Colon (tissue), 2 donors: ENCODE results near the gene SHOX.
"Not testable (repeated sequence)": the region's sequence is repeated elsewhere in the genome, so short reads cannot be mapped to it uniquely, and the experiment has no call there.

Experiments used
- FAIRE-seq: peaks from 2 replicates; lab custom pipeline; 2012; peaks lifted over from hg19 to GRCh38; lab: Jason Lieb, UNC
- donor health status: control.
- donor health status: control.

SHOX gene

DNA sequence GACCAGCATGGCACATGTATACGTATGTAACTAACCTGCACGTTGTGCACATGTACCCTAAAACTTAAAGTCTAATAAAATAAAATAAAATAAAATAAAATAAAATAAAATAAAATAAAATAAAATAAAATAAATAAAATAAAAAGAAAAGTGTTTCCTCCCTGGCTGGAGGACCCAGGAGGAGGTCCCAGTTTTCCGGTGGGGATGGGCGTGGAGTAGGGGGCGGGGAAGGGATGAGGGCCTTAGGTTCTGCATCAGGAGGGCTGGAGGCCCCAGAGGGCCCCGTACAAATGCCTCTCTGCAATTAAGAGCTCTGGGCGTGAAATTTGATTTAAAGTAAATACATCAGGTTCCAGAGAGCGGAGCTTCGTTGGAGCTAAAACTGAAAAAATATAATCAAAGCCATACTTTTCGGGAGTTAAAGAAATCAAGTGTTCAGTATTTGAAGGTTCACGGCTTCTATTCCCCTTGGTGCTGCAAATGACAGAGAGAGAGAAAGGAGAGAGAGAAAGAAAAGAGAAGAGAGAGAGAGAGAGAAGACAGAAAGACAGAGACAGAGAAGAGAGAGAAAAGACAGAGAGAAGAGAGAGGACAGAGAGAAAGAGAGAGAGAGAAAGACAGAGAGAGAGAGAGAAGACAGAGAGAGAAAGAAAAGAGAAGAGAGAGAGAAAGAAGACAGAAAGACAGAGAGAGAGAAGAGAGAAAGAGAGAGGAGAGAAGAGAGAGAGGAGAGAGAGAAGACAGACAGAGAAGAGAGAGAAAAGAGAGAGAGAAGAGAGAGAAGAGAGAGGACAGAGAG lies 8.7 kb upstream of the SHOX start:
- no peak for FAIRE-seq

DNA sequence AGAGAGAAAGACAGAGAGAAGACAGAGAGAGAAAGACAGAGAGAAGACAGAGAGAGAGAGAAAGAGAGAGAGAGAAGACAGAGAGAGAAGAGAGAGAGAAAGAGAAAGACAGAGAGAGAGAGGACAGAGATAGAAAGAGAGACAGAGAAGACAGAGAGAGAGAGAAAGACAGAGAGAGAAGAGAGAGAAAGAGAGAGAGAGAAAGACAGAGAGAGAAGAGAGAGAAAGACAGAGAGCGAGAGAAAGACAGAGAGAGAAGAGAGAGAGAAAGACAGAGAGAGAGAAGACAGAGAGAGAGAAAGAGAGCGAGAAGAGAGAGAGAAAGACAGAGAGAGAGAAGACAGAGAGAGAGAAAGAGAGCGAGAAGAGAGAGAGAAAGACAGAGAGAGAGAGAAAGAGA lies 7.8 kb upstream of the SHOX start:
- FAIRE-seq: not testable (repeated sequence)

DNA sequence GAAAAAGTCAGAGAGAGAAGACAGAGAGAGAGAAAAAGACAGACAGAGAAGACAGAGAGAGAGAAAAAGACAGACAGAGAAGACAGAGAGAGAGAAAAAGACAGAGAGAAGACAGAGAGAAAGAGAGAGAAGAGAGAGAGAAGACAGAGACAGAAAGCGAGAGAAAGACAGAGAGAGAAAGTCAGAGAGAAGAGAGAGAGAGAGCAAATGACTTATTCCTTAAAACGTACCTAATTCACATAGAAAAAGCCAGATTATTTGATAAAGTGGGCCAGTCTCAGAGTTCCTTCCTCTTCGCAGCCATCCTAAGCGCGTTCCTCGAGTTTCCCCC lies 7.4 kb upstream of the SHOX start:
- no peak for FAIRE-seq

- FAIRE-seq: no peak
These were observed 6.8 kb upstream of the SHOX start for GRCh38 chrX:623599-624315.

GRCh38 chrX:625137-625691 lies 5.4 kb upstream of the SHOX start:
- no peak for FAIRE-seq

GRCh38 chrX:626047-626446 lies 4.5 kb upstream of the SHOX start:
- FAIRE-seq: not testable (repeated sequence)

DNA sequence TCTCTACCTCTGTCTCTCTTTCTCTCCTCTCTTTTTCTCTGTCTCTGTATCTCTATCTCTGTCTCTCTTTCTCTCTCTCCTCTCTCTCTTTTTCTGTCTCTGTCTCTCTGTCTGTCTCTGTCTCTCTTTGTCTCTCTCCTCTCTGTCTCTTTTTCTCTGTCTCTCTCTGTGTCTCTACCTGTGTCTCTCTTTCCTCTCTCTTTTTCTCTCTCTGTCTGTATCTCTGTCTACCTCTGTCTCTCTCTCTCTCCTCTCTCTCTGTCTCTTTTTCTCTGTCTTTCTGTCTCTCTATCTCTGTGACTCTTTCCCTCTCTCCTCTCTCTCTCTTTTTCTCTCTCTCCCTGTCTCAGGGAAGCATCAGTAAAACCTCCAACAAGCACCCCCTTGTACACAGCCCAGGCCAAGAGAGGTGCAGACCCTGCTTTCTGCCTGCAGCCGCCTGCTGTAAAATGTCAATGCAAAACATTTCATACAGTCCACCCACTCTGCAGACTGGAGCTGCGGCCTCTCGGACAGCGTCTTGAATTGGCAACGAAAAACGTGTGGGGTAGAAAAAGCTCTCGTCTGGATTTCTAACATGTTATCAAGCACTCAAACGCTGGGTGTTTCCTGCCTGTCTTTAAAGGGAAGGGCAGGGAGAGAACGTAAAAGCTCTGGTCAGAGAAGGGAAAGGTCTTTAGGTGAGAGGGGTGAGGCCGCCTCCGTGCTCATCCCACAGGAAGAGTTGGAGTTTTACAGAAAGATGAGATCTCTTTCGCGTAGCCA lies 3.7 kb upstream of the SHOX start:
- FAIRE-seq: no peak

- FAIRE-seq: no peak
These were observed 3.0 kb upstream of the SHOX start for GRCh38 chrX:627510-627981.

DNA sequence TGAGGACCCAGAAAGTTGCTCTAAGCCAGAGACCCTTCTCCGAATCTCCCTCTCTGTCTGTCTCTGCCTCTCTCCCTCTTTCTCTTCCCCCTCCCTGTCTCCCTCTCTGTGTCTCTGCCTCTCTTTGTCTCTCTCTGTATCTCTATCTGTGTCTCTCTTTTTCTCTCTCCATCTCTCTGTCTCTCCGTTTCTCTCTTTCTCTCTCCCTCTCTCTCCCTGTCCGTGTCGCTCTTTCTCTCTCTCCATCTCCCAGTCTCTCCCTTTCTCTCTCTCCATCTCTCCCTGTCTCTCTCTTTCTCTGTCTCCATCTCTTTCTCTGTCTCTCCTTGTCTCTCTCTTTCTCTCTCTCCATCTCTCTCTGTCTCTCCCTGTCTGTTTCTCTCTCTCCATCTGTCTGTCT lies 2.6 kb upstream of the SHOX start:
- no peak for FAIRE-seq

GRCh38 chrX:629230-630006 lies 1.2 kb upstream of the SHOX start:
- FAIRE-seq: no peak

- no peak for FAIRE-seq
These were observed 482 bp upstream of the SHOX start for GRCh38 chrX:630007-630611.

DNA sequence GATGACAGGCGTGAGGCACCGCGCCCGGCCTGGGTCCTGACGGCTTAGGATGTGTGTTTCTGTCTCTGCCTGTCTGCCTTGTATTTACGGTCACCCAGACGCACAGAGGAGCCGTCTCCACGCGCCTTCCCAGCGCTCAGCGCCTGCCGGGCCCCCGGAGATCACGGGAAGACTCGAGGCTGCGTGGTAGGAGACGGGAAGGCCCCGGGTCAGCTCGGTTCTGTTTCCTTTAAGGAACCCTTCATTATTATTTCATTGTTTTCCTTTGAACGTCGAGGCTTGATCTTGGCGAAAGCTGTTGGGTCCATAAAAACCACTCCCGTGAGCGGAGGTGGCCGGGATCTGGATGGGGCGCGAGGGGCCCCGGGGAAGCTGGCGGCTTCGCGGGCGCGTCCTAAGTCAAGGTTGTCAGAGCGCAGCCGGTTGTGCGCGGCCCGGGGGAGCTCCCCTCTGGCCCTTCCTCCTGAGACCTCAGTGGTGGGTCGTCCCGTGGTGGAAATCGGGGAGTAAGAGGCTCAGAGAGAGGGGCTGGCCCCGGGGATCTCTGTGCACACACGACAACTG lies 1.3 kb downstream of the SHOX start:
- FAIRE-seq: no peak

- FAIRE-seq: no peak
These were observed 1.9 kb downstream of the SHOX start for GRCh38 chrX:632366-633042.

- no peak for FAIRE-seq
These were observed 2.7 kb downstream of the SHOX start for GRCh38 chrX:633043-633984.

DNA sequence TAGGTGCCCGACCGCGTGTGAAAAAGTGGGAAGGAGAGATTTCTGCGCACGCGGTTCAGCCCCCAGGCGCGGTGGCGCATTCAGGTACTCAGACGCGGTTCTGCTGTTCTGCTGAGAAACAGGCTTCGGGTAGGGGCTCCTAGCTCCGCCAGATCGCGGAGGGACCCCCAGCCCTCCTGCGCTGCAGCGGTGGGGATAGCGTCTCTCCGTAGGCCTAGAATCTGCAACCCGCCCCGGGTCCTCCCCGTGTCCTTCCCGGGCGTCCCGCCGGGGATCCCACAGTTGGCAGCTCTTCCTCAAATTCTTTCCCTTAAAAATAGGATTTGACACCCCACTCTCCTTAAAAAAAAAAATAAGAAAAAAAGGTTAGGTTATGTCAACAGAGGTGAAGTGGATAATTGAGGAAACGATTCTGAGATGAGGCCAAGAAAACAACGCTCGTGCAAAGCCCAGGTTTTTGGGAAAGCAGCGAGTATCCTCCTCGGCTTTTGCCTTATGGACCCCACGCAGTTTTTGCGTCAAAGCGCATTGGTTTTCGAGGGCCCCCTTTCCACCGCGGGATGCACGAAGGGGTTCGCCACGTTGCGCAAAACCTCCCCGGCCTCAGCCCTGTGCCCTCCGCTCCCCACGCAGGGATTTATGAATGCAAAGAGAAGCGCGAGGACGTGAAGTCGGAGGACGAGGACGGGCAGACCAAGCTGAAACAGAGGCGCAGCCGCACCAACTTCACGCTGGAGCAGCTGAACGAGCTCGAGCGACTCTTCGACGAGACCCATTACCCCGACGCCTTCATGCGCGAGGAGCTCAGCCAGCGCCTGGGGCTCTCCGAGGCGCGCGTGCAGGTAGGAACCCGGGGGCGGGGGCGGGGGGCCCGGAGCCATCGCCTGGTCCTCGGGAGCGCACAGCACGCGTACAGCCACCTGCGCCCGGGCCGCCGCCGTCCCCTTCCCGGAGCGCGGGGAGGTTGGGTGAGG lies 3.7 kb downstream of the SHOX start:
- FAIRE-seq: no peak

DNA sequence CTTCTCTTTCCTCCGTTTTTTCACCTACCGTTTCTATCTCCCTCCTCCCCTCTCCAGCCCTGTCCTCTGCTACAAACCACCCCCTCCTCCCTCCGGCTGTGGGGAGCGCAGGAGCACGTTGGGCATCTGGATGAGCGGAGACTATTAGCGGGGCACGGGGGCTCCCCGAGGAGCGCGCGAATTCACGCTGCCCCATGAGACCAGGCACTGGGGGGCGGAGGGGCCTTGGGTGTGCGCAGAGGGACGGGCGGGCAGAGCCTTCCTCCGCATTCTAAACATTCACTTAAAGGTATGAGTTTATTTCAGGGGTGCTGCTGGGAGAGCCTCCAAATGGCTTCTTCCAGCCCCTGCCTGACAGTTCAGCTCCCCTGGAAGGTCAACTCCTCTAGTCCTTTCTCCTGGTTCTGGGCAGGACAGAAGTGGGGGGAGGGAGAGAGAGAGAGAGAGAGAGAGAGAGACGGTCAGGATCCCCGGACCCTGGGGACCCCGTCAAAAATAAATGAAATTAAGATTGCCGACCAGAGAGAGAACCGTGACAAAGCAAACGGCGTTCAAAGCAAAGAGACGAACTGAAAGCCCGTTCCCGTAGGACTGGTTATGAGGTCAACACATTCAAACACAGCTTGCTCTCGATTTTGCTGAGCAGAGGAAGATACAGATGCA lies 5.0 kb downstream of the SHOX start:
- FAIRE-seq: no peak

- FAIRE-seq: no peak
These were observed 6.5 kb downstream of the SHOX start for GRCh38 chrX:636981-637659.
